NB4 (cell line): ENCODE measurements around the gene DGKB.

Source experiments
- DNase-seq: peaks from one replicate; pipeline ENCODE4 v3.0.0; 2010; ENCODE audit warnings: low read depth
- H3K4me3 ChIP-seq: one replicate; pipeline ENCODE4 v1.5.1; 2011; ENCODE audit warnings: mild to moderate bottlenecking, low read depth, low read length, moderate library complexity
- MYC ChIP-seq: IDR thresholded peaks from 2 replicates; pipeline ENCODE4 v1.6.1; 2011; ENCODE audit warnings: low read depth, low read length
- POLR2A ChIP-seq: IDR thresholded peaks from 2 replicates; pipeline ENCODE4 v1.6.1; 2011; ENCODE audit warnings: mild to moderate bottlenecking; ENCODE audit not compliant: insufficient read length; ENCODE audit errors: extremely low read depth
- TF ChIP-seq, protein P1 (sequence below): IDR thresholded peaks from one replicate; pipeline ENCODE4 v1.5.1; 2012; ENCODE audit warnings: low read depth, low read length
- TF ChIP-seq, protein P2 (sequence below): IDR thresholded peaks from 2 replicates; pipeline ENCODE4 v1.6.1; 2011; ENCODE audit warnings: low read depth, low read length

Gene DGKB

DNA sequence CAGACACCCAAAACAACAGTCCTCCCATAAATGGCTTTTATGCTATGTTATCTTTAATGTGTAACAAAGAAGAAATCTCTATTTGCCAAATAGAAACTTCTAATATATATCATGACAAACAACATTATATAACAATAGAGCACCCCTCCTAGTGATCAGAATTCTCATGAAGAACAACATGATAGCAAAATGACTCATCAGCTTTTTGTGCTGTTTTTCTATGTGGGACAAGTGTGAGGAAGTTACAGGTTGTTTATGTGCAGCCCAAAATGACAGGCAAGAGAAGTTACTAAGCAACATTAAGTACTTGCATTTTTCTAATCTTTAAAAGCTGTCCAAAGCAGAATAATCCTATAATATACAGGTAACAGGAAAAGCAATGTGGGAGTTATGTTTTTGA lies 7.7 kb downstream of the DGKB start:
- no peak for DNase-seq
- TF ChIP-seq MYC (no peak), POLR2A (no peak)
- TF ChIP-seq, protein P1, sequence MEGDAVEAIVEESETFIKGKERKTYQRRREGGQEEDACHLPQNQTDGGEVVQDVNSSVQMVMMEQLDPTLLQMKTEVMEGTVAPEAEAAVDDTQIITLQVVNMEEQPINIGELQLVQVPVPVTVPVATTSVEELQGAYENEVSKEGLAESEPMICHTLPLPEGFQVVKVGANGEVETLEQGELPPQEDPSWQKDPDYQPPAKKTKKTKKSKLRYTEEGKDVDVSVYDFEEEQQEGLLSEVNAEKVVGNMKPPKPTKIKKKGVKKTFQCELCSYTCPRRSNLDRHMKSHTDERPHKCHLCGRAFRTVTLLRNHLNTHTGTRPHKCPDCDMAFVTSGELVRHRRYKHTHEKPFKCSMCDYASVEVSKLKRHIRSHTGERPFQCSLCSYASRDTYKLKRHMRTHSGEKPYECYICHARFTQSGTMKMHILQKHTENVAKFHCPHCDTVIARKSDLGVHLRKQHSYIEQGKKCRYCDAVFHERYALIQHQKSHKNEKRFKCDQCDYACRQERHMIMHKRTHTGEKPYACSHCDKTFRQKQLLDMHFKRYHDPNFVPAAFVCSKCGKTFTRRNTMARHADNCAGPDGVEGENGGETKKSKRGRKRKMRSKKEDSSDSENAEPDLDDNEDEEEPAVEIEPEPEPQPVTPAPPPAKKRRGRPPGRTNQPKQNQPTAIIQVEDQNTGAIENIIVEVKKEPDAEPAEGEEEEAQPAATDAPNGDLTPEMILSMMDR, result no peak
- TF ChIP-seq, protein P2, sequence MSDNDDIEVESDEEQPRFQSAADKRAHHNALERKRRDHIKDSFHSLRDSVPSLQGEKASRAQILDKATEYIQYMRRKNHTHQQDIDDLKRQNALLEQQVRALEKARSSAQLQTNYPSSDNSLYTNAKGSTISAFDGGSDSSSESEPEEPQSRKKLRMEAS, result no peak
- no peak overlapping the region for H3K4me3 ChIP-seq

DNA sequence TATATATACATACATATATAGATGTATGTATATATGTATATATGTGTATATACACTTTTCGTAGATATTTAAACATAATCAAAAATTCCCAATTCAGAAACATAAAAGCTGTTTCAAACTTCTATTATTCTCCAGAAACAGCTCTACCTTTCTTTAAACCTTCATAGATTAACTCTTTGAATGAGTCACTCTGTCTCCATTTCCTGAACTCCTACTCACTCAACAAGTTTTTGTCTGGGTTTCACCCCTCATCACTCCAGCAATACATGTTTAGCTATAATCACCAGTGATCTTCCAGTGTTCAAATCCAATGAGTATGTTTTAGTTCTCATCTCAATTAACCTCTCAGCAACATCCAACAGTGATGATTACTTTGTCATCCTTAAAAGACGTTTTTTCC lies 9.6 kb downstream of the DGKB start:
- no peak for TF ChIP-seq MYC
- TF ChIP-seq, protein P1, result no peak
- TF ChIP-seq, protein P2, result no peak
- TF ChIP-seq POLR2A, result no peak
- H3K4me3 ChIP-seq, result no peak overlapping the region
- no peak for DNase-seq

DNA sequence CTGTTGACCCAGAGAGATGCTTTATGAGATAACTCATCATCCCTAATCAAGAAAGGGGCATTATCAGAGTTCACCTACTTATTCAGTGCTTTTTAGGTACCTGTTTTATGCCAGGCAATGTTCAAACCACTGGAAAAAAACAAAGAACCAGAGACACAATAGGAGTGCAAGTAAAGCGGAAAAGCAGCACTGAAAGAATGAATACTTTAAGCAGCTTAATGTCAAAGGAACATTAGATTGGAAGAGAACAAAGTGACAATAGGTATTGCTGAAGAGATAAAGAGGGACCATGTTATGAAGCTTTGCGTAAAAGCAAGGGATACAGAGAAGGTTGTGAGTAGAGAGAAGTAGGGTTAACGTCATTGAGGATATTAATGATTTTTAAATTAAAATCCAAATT lies 11.3 kb downstream of the DGKB start:
- DNase-seq, result no peak
- no peak overlapping the region for H3K4me3 ChIP-seq
- TF ChIP-seq, protein P2, result no peak
- TF ChIP-seq MYC, result no peak
- no peak for TF ChIP-seq POLR2A
- TF ChIP-seq, protein P1, result no peak

- TF ChIP-seq POLR2A (no peak), MYC (no peak)
- TF ChIP-seq, protein P2, result no peak
- TF ChIP-seq, protein P1, result no peak
- DNase-seq, result no peak
These were observed 13.6 kb downstream of the DGKB start for GRCh38 chr7:14888962-14889361.

GRCh38 chr7:14886533-14886932 lies 16.0 kb downstream of the DGKB start:
- no peak for DNase-seq
- H3K4me3 ChIP-seq, result no peak overlapping the region
- TF ChIP-seq POLR2A (no peak), MYC (no peak)
- TF ChIP-seq, protein P2, result no peak
- TF ChIP-seq, protein P1, result no peak

More at GRCh38 chr7:14888962-14889361, 13.6 kb downstream of the DGKB start:
- no peak overlapping the region for H3K4me3 ChIP-seq
